Fibroblast of mammary gland (primary cell): ENCODE measurements around the gene GNB1L.

Experiments used
- DNase-seq: peaks from one replicate; pipeline ENCODE4 v3.0.0-alpha.2; 2010; ENCODE audit warnings: low read depth
- H3K4me3 ChIP-seq: 2 replicates; pipeline ENCODE4 v1.5.1; 2011; ENCODE audit warnings: low read depth, mild to moderate bottlenecking, low read length, moderate library complexity; ENCODE audit not compliant: control insufficient read depth
- TF ChIP-seq, protein P1 (sequence below): conservative IDR thresholded peaks from 2 replicates; pipeline ENCODE4 v1.5.1; 2011; ENCODE audit warnings: low read depth, low read length, inconsistent platforms; ENCODE audit not compliant: control insufficient read depth, insufficient read depth

The GNB1L gene

GRCh38 chr22:19866665-19867009 lies 12.0 kb upstream of the GNB1L start:
- no peak overlapping the region for H3K4me3 ChIP-seq
- TF ChIP-seq, protein P1, sequence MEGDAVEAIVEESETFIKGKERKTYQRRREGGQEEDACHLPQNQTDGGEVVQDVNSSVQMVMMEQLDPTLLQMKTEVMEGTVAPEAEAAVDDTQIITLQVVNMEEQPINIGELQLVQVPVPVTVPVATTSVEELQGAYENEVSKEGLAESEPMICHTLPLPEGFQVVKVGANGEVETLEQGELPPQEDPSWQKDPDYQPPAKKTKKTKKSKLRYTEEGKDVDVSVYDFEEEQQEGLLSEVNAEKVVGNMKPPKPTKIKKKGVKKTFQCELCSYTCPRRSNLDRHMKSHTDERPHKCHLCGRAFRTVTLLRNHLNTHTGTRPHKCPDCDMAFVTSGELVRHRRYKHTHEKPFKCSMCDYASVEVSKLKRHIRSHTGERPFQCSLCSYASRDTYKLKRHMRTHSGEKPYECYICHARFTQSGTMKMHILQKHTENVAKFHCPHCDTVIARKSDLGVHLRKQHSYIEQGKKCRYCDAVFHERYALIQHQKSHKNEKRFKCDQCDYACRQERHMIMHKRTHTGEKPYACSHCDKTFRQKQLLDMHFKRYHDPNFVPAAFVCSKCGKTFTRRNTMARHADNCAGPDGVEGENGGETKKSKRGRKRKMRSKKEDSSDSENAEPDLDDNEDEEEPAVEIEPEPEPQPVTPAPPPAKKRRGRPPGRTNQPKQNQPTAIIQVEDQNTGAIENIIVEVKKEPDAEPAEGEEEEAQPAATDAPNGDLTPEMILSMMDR: no peak
- DNase-seq: no peak

DNA sequence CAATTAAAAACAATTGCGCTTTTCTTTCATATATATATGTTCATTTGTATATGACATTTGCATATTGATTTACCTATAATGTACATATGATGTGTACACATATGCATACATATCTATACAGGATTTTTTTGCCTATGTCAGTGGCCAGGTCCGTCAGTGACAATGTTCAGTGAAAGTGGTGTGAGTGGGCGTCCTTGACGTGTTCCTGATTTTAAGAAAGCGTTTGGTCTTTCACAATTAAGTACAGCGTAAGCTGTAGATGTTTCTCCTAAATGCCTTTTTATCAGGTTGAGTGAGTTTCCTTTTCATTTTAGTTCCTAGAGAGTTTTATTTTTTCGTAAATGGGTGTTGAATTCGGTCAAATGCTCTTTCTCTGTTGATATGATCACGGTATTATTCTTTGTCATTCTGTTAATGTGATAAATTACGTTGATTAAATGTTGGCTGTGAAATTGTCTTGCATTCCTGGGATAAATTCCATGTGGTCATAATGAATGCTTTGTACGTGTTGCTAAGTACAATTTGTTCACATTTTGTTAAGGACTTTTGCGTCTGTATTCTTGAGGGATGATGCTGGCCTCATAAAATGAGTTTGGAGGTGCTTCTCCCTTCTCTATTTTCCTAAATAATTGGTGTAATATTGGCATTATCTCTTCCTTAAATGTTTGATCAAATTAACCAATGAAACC lies 10.6 kb upstream of the GNB1L start:
- TF ChIP-seq, protein P1: no peak
- no peak overlapping the region for H3K4me3 ChIP-seq
- DNase-seq: no peak

- no peak overlapping the region for H3K4me3 ChIP-seq
- TF ChIP-seq, protein P1: no peak
- DNase-seq: no peak
Observed at GRCh38 chr22:19864538-19865106, 9.9 kb upstream of the GNB1L start.

DNA sequence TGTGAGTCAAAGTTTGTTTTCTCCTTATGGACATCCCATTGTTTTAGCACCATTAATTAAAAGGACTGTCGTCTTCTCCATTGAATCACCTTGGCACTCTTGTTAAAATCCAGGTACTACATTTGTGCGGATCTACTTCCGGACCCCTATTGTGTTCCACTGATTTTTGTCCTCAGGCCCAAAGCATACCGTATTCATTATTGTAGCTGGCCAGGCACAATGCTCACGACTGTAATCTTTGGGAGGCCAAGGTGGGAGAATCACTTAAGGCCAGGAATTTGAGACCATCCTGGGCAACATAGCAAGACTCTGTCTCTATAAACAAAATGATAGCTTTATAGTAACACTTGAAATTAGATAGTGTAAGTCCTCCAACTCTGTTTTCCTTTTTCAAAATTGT lies 8.9 kb upstream of the GNB1L start:
- DNase-seq: no peak
- no peak overlapping the region for H3K4me3 ChIP-seq
- TF ChIP-seq, protein P1: no peak

DNA sequence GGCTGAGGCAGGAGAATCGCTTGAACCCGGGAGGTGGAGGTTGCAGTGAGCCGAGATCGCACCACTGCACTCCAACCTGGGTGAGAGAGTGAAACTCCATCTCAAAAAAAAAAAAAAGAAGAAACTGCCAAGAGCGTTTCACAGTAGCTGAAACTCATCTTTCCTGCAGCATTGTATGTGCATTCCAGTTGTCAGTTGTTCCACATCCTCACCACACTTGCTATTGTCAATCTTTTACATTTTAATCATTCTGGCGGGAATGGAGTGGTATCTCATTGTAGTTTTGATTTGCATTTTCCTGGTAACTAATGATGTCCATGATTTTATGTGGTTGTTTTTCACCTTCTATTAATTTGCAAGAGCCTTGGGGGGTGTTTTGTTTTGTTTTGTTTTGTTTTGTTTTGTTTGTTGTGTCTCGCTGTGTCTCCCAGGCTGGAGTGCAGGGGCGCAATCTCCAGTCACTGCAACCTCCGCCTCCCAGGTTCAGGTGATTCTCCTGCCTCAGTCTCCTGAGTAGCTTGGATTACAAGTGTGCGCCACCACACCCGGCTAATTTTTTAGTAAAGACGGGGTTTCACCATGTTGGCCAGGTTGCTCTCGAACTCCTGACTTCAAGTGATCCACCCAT lies 8.1 kb upstream of the GNB1L start:
- no peak overlapping the region for H3K4me3 ChIP-seq
- no peak for DNase-seq
- TF ChIP-seq, protein P1: no peak

- TF ChIP-seq, protein P1: no peak
- DNase-seq: no peak
- H3K4me3 ChIP-seq: no peak overlapping the region
Observed at GRCh38 chr22:19859861-19860510, 5.3 kb upstream of the GNB1L start.
